Heart left ventricle (tissue), 16 donors: Measurements from ENCODE around the gene CFAP65. TPM values are rescaled to one million over a fixed set of nuclear protein-coding genes. Genes with fewer than 3 reads are reported as not detected.
A peak's percentile ranks its signal among the peaks of the same experiment; 100 is the strongest.

ENCODE experiments used
- ATAC-seq, 4 donors: fragments of 200-7000 bp; cut with Tn5 transposase; one replicate each; pipeline ENCODE4 v1.9.1; 2020 to 2022; ENCODE audit warnings: moderate library complexity in 4 of 4, mild to moderate bottlenecking in 3 of 4, moderate number of reproducible peaks in 1 of 4
- DNase-seq, 5 donors: peaks; one replicate each; pipeline ENCODE4 v3.0.0-alpha.2; 2020
- H3K27ac ChIP-seq, 12 donors: fragments of 200-600 bp; sonication (generic) in 4 of 12; one replicate each; pipeline versions ENCODE4 v1.5.0 to v1.8.0; 2016 to 2022; ENCODE audit warnings: mild to moderate bottlenecking in 2 of 12
- H3K27me3 ChIP-seq, 9 donors: fragments of 200-600 bp; sonication (generic) in 2 of 9; one replicate each; pipeline versions ENCODE4 v1.5.1 to v1.8.0; 2016 to 2022; ENCODE audit warnings: mild to moderate bottlenecking in 3 of 9
- H3K36me3 ChIP-seq, 9 donors: fragments of 200-600 bp; sonication (generic) in 2 of 9; one replicate each; pipeline versions ENCODE4 v1.5.0 to v1.8.0; 2018 to 2022; ENCODE audit warnings: mild to moderate bottlenecking in 2 of 9
- H3K4me1 ChIP-seq, 12 donors: fragments of 200-600 bp; sonication (generic) in 4 of 12; one replicate each; pipeline versions ENCODE4 v1.5.0 to v1.8.0; 2016 to 2022; ENCODE audit warnings: mild to moderate bottlenecking in 3 of 12
- H3K4me3 ChIP-seq, 12 donors: fragments of 200-600 bp; sonication (generic) in 4 of 12; one replicate each; pipeline versions ENCODE4 v1.5.0 to v1.8.0; 2017 to 2022; ENCODE audit warnings: mild to moderate bottlenecking in 9 of 12, moderate library complexity in 4 of 12
- H3K9me3 ChIP-seq, 12 donors: fragments of 200-600 bp; sonication (generic) in 4 of 12; one replicate each; pipeline versions ENCODE4 v1.5.0 to v1.8.0; 2016 to 2022; ENCODE audit warnings: mild to moderate bottlenecking in 1 of 12
- CTCF ChIP-seq, 12 donors: fragments of 200-600 bp; sonication (generic) in 4 of 12; IDR thresholded peaks; one replicate each; pipeline versions ENCODE4 v1.5.0 to v1.8.0; 2018 to 2022; ENCODE audit warnings: antibody characterized with exemption in 12 of 12, mild to moderate bottlenecking in 5 of 12
- POLR2A ChIP-seq, 2 donors: fragments of 450-650 bp; IDR thresholded peaks; one replicate each; pipeline ENCODE4 v1.6.1; 2017; ENCODE audit warnings: antibody characterized with exemption in 2 of 2, mild to moderate bottlenecking in 2 of 2, moderate library complexity in 2 of 2
- WGBS, 4 donors: extraction: QIAGEN DNeasy Blood & Tissue Kit in 2 of 4; methylation state at CpG; one replicate each; pipeline versions ENCODE4 v1.1.5 to v1.1.7; 2013 to 2018; 5-methylcytosine and 5-hydroxymethylcytosine counted together
- intact Hi-C, 10 donors: fragments of 100-400 bp; cut with DNase I; formaldehyde crosslinking; loops; one replicate each; pipeline versions ENCODE4 v1.11.1 to v1.14.2; 2022
- polyA plus RNA-seq, 2 donors: library from polyadenylated mRNA; stranded (reverse); fragments of 200-250 nt; gene quantifications; one replicate each; pipeline ENCODE4 v1.2.3, GENCODE V29; 2013
- total RNA-seq, 9 donors: library from RNA; depleted of rRNA in 2 of 9; stranded (reverse); fragments of >200 nt in 2 of 9; fragmentation: NEBNext Ultra II Directional in 3 of 9; extraction: Animal tissue kit (Norgen Biotek cat#: 25700) in 3 of 9; gene quantifications; one replicate each; pipeline versions ENCODE4 v1.1.0 to v1.2.4, GENCODE V29; 2016 to 2023
- donor health status: ischemic (EF 13 %, LVEDD 7.1; RV severe dilation, severe dysfunction).
- donor health status: healthy with polysubstance abuse.
- donor health status: DM: no; HTN: yes; CAD: no.
- donor health status: DM: no; HTN: no; CAD: no.
- donor health status: ischemic (EF 25% LVEDD 6.9; RV normal size, moderate dysfunction).
- donor health status: ischemic (EF 25% LVEDD 5.7; RV mildly dilated, moderate dysfunction).
- donor health status: healthy.
- donor health status: DM: yes; HTN: yes; CAD: no.
- donor health status: ischemic (EF 35%, LVEDD 5.7; RV mildly dilated, moderate dysfunction).
- donor health status: nonischemic (EF 11% LVEDD 7.7; RV severe dilation, severe dysfunction).
- donor health status: DM: yes; HTN: yes; CAD: no.
- donor health status: PGD.
- donor health status: ischemic (EF 29% LVEDD 5.4; RV normal size, mild dysfunction).
- donor health status: nonischemic (EF 23%, LVEDD 6.1; RV moderate dilation, normal function).

CFAP65 gene
- total and polyA plus RNA-seq, 11 donors = 0.04 TPM; not detected in 10

DNA sequence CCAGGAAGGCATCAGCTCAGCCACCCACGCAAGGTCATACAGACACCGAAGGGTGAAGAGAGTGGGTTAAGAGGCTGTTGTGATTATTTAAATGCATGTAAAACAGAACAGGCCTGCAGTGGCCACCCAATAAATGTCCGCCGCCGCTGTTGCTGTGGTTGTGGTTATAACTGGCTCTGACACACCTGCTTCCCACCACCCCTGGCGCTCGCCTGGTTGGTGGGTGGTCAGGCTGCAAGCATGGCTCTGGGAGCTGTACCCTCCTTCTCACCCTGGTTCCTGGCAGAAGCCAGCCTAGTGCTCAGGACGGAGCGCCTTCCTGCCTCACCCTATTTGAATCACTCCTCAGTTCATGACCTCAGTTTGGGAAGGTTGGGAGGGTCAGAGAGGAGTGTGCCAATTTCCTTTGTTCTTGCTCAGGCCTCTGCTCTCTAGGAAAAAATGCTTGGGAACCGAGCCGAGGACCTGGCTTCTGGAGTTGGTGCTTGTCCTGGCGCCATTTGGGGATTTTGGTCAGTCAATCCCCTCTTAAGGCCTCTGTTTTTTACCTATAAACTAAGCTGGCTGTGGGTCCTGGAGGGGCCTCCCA lies 42.8 kb downstream of the CFAP65 start:
- ATAC-seq (no peak), DNase-seq (no peak)
- H3K9me3 ChIP-seq = no peaks in the 10 kb centered on the region
- peaks cover 0 to 43% (median 26%) of the 10 kb centered on the region in 12 donors for H3K4me1 ChIP-seq
- WGBS, 4 donors = 65 to 82% (median 69%) methylated on average over 12 of the region's 12 CpGs
- H3K4me3 ChIP-seq = no peak overlapping the region
- no peaks in the 10 kb centered on the region for H3K36me3 ChIP-seq
- no peak for TF ChIP-seq POLR2A (IDR thresholded peaks at IDR 0.05)
- TF ChIP-seq CTCF (IDR thresholded peaks at IDR 0.05) = no peak
- H3K27ac ChIP-seq = no peak overlapping the region
- intact Hi-C loops = loop anchor here in 3 of 10 donors (10.0 kb wide), 1 partner anchor 156 kb away; no protein-coding TSS in a partner anchor
- H3K27me3 ChIP-seq = peaks cover 50 to 93% (median 84%) of the 10 kb centered on the region in 9 donors

DNA sequence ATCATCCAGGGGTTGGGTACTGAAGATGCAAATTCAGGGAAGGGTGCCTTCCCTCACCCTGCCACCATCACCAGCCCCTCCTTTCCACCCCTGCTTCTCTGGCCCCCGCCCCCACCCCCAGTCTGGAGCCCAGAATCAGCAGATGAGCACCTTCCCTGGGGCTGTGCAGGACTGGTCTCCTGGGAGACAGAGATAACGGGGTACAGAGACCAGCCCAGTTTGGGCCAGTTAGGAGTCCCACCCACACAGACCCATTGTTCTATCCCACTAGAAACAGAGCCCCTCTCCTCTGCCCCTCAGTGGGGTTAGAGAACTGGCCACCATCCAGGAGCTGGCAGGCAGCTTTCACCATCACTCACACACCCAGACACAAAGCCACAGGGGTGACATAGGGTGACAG lies 43.6 kb downstream of the CFAP65 start:
- no peak for DNase-seq
- ATAC-seq = no peak
- Histone ChIP-seq H3K27ac (no peak overlapping the region), H3K36me3 (no peaks in the 10 kb centered on the region), H3K9me3 (no peaks in the 10 kb centered on the region), H3K4me1 (peaks cover 0 to 43% (median 31%) of the 10 kb centered on the region in 12 donors), H3K27me3 (peaks cover 50 to 93% (median 84%) of the 10 kb centered on the region in 9 donors), H3K4me3 (no peak overlapping the region)
- intact Hi-C loops = loop anchor here in 3 of 10 donors (10.0 kb wide), 1 partner anchor 157 kb away; no protein-coding TSS in a partner anchor
- TF ChIP-seq CTCF (IDR thresholded peaks at IDR 0.05) = no peak
- no peak for TF ChIP-seq POLR2A (IDR thresholded peaks at IDR 0.05)
- 17 to 30% (median 23%) methylated on average over 2 of the region's 2 CpGs; no CpG with 5 or more reads in 1 of the 4 donors for WGBS, 4 donors

DNA sequence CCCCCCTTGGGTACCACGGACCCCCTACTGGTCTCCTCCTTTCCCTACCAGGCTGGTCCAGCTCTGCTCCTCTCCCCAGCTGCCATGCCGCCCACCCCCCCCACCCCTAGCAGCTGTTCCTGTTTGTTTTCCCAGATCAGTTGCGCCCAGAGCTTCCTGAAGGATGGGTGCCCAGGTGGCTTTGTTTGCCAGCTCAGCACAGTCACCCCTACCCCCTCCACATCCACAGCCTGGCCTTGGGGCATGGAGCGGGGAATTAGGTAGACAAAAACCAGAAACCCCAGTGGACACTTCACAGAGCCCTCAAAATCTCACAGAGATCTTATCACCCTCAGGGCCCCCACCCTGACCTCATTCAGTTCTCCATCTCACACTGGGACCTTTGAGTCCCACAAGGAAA lies 44.4 kb downstream of the CFAP65 start:
- 40 to 60% (median 51%) methylated on average over 3 to 4 of the region's 4 CpGs for WGBS, 4 donors
- Histone ChIP-seq H3K4me3 (no peak overlapping the region), H3K27ac (no peak overlapping the region), H3K27me3 (peaks cover 50 to 93% (median 84%) of the 10 kb centered on the region in 9 donors), H3K9me3 (no peaks in the 10 kb centered on the region), H3K4me1 (peaks cover 0 to 37% (median 23%) of the 10 kb centered on the region in 12 donors), H3K36me3 (no peaks in the 10 kb centered on the region)
- TF ChIP-seq CTCF (IDR thresholded peaks at IDR 0.05) = no peak
- no peak for TF ChIP-seq POLR2A (IDR thresholded peaks at IDR 0.05)
- DNase-seq (no peak), ATAC-seq (no peak)
- intact Hi-C loops = loop anchor here in 3 of 10 donors (10.0 kb wide), 1 partner anchor 158 kb away; no protein-coding TSS in a partner anchor

DNA sequence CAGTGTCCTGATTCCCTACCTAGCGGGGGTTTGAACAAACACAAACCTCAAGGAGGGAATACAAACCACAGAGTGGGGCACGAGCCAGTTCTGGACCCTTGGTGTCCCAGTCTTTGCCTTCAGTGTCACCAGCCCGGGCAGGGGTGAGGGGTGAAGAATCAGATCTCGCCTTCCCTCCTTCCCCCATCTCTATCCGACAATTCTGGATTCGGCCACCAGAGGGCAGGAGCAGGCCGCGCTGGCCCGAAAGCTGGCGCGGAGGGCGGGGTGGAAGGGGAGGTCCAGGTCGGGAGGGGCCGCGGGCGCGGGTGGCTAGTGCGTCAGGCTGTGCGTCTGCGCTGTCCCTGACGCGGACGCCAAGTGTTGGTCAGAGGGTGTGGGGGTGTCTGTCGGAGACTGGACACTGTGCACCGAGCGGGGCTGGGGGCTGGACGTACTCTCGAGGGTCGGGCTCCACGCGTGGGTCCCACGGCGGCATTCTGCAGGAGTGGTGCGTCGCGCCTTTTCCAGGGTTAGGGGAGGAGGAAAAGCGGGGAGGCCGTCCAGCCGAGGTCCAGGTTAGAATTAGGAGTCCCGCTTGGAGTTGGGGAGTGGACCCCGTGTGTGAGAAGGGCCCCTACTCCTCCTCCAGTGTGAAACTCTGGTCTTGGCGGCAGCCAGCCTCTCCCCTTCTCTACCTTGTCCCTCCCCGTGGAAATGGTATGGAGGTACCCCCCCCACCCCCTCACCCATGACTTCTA lies 45.2 kb downstream of the CFAP65 start:
- 4 to 7% (median 4%) methylated on average over 30 to 43 of the region's 43 CpGs for WGBS, 4 donors
- DNase-seq = peak; percentile 82 to 89 (median 87)
- intact Hi-C loops = loop anchor here in 3 of 10 donors (10.0 kb wide), 1 partner anchor 159 kb away; no protein-coding TSS in a partner anchor
- Histone ChIP-seq H3K27me3 (peaks cover 49 to 93% (median 84%) of the 10 kb centered on the region in 9 donors), H3K36me3 (no peaks in the 10 kb centered on the region), H3K4me3 (peak overlapping the region in 10 of 12 donors; percentile 24 to 48 (median 35)), H3K9me3 (no peaks in the 10 kb centered on the region), H3K27ac (no peak overlapping the region), H3K4me1 (peaks cover 0 to 29% (median 18%) of the 10 kb centered on the region in 12 donors)
- TF ChIP-seq POLR2A (IDR thresholded peaks at IDR 0.05) = no peak
- TF ChIP-seq CTCF (IDR thresholded peaks at IDR 0.05) = peak; percentile 79 to 95 (median 88)
- peak; percentile 72 to 95 (median 90) for ATAC-seq
